ENCODE results near the gene CDH12.

GRCh38 chr5:22465177-22465576 lies 388.0 kb downstream of the CDH12 start:
- TF ChIP-seq POLR2AphosphoS5 (IDR thresholded peaks at IDR 0.05; ENCODE audit: low read depth, low read length), result no peak
- TF ChIP-seq ZNF274 (IDR thresholded peaks at IDR 0.05; ENCODE audit: low read depth, low read length), result no peak
- TF ChIP-seq POLR2A (IDR thresholded peaks at IDR 0.05; ENCODE audit: borderline replicate concordance, extremely low read depth, insufficient read depth, insufficient read length), result no peak
- TF ChIP-seq CTCF (IDR thresholded peaks at IDR 0.05 in 2 of 3, conservative IDR thresholded peaks at IDR 0.05 in 1 of 3; ENCODE audit: borderline replicate concordance in 1 of 3, insufficient read depth in 1 of 3, low read depth in 2 of 3, low read length in 2 of 3), result no peak
- TF ChIP-seq MAX (IDR thresholded peaks at IDR 0.05), result no peak
- TF ChIP-seq REST (IDR thresholded peaks at IDR 0.05; ENCODE audit: low read depth), result no peak
- TF ChIP-seq TCF7L2 (IDR thresholded peaks at IDR 0.05; ENCODE audit: borderline replicate concordance, extremely low read depth, insufficient read depth, insufficient read length), result no peak
- no peak for TF ChIP-seq EGR1 (IDR thresholded peaks at IDR 0.05; ENCODE audit: low read depth)
- no peak for TF ChIP-seq EZH2phosphoT487 (IDR thresholded peaks at IDR 0.05; ENCODE audit: borderline replicate concordance)
- TF ChIP-seq YY1 (IDR thresholded peaks at IDR 0.05; ENCODE audit: extremely low read depth, insufficient replicate concordance, low read depth, low read length), result no peak
- TF ChIP-seq EZH2 (IDR thresholded peaks at IDR 0.05), result no peak
- no peak for TF ChIP-seq ELF1 (IDR thresholded peaks at IDR 0.05; ENCODE audit: borderline replicate concordance, low read depth)
